MCF 10A (cell line): Measurements from ENCODE around the gene RTN4RL2. TPM values are rescaled to one million over a fixed set of nuclear protein-coding genes. Genes with fewer than 3 reads are reported as not detected.

Experiments
- BruUV-seq: library from RNA; stranded (reverse); fragments of 400-500 nt; replicated peaks from 2 replicates; lab custom pipeline; 2021; lab: Mats Ljungman, UMichigan
- CTCF ChIA-PET: fragments of 300-600 bp; sonication (Branson Sonifier 250); formaldehyde crosslinking; extraction: SDS; loops from one replicate; lab custom pipeline; 2021; ENCODE audit warnings: antibody characterized with exemption, inconsistent platforms; lab: Yijun Ruan, JAX
- POLR2A ChIA-PET: fragments of 300-600, 350-650 bp; sonication (Branson Sonifier 250); formaldehyde crosslinking; extraction: SDS; loops from one replicate; lab custom pipeline; 2020; ENCODE audit warnings: antibody characterized with exemption, inconsistent platforms; lab: Yijun Ruan, JAX
- DNase-seq: peaks from one replicate; pipeline ENCODE4 v3.0.0-alpha.2; 2018; ENCODE audit not compliant: unreplicated experiment
- H3K27ac Mint-ChIP-seq: one replicate; pipeline ENCODE4 v1.8.0; 2022; ENCODE audit warnings: mild to moderate bottlenecking, low read depth, mixed read lengths; ENCODE audit not compliant: unreplicated experiment
- H3K27me3 Mint-ChIP-seq: one replicate; pipeline ENCODE4 v1.8.0; 2022; ENCODE audit warnings: mixed read lengths; ENCODE audit not compliant: insufficient read depth, unreplicated experiment
- H3K36me3 Mint-ChIP-seq: one replicate; pipeline ENCODE4 v1.8.0; 2022; ENCODE audit warnings: mild to moderate bottlenecking, moderate library complexity, mixed read lengths; ENCODE audit not compliant: insufficient read depth, unreplicated experiment
- H3K4me1 Mint-ChIP-seq: one replicate; pipeline ENCODE4 v1.8.0; 2022; ENCODE audit warnings: mixed read lengths; ENCODE audit not compliant: insufficient read depth, unreplicated experiment
- H3K4me3 Mint-ChIP-seq: one replicate; pipeline ENCODE4 v1.8.0; 2022; ENCODE audit warnings: mild to moderate bottlenecking, moderate library complexity, mixed read lengths; ENCODE audit not compliant: unreplicated experiment
- H3K9me3 Mint-ChIP-seq: one replicate; pipeline ENCODE4 v1.8.0; 2022; ENCODE audit warnings: mixed read lengths; ENCODE audit not compliant: unreplicated experiment
- CTCF ChIP-seq: fragments of 200-600 bp; IDR thresholded peaks from one replicate; pipeline ENCODE4 v1.8.0; 2022; ENCODE audit warnings: antibody characterized with exemption, mild to moderate bottlenecking; ENCODE audit not compliant: unreplicated experiment
- intact Hi-C: fragments of 100-400 bp; cut with micrococcal nuclease; formaldehyde crosslinking; loops from 2 replicates; pipeline ENCODE4 v1.14.1; 2022
- total RNA-seq: library from RNA; stranded (reverse); gene quantifications from 2 replicates; pipeline ENCODE4 v1.2.3, GENCODE V29; 2022

Gene RTN4RL2
- total RNA-seq, 1 experiment from 2014 or later = 2.0 TPM

- ChIA-PET CTCF (interaction anchor here (1.6 to 7.1 kb wide), 3 partner anchors 14 to 55 kb away, joined by 7 to 70 read pairs (median 32); no protein-coding TSS in a partner anchor), POLR2A (interaction anchor here (0.9 kb wide), 1 partner anchor 186 kb away, joined by 3 read pairs; no protein-coding TSS in a partner anchor)
- BruUV-seq = no TSS peak
- no peak overlapping the region for H3K4me3 Mint-ChIP-seq
- no peak for TF ChIP-seq CTCF
- no peaks in the 10 kb centered on the region for H3K4me1 Mint-ChIP-seq
- intact Hi-C loops = no loop called here
- H3K27me3 Mint-ChIP-seq = no peaks in the 10 kb centered on the region
- H3K36me3 Mint-ChIP-seq = no peaks in the 10 kb centered on the region
- H3K9me3 Mint-ChIP-seq = no peaks in the 10 kb centered on the region
- no peak for DNase-seq
- H3K27ac Mint-ChIP-seq = no peak overlapping the region
Observed at GRCh38 chr11:57512646-57513451, 52.5 kb downstream of the RTN4RL2 start.

GRCh38 chr11:57513452-57513795 is 53.1 kb downstream of the RTN4RL2 start:
- BruUV-seq = no TSS peak
- Mint-ChIP-seq H3K4me1 (no peaks in the 10 kb centered on the region), H3K27ac (no peak overlapping the region), H3K4me3 (no peak overlapping the region), H3K27me3 (no peaks in the 10 kb centered on the region), H3K36me3 (no peaks in the 10 kb centered on the region), H3K9me3 (no peaks in the 10 kb centered on the region)
- no peak for TF ChIP-seq CTCF
- POLR2A ChIA-PET = interaction anchor here (0.9 kb wide), 1 partner anchor 187 kb away, joined by 3 read pairs; no protein-coding TSS in a partner anchor
- intact Hi-C loops = no loop called here
- no peak for DNase-seq
- CTCF ChIA-PET = interaction anchor here (1.6 to 7.1 kb wide), 3 partner anchors 14 to 56 kb away, joined by 7 to 70 read pairs (median 32); no protein-coding TSS in a partner anchor

- Mint-ChIP-seq H3K4me3 (peak overlapping the region; percentile 83), H3K27me3 (no peaks in the 10 kb centered on the region), H3K9me3 (no peaks in the 10 kb centered on the region), H3K36me3 (no peaks in the 10 kb centered on the region), H3K27ac (no peak overlapping the region), H3K4me1 (no peaks in the 10 kb centered on the region)
- no peak for DNase-seq
- ChIA-PET POLR2A (interaction anchor here (1.0 to 1.3 kb wide), 3 partner anchors 56 to 202 kb away, joined by 3 to 5 read pairs (median 3); no protein-coding TSS in a partner anchor), CTCF (interaction anchor here (0.6 to 7.1 kb wide), 6 partner anchors 13 to 230 kb away, joined by 3 to 70 read pairs (median 6); no protein-coding TSS in a partner anchor)
- BruUV-seq = no TSS peak
- TF ChIP-seq CTCF = no peak
- intact Hi-C loops = no loop called here
Observed at GRCh38 chr11:57513911-57514537, 53.7 kb downstream of the RTN4RL2 start.
